ENCODE data around the gene NRAP.
"Not testable (repeated sequence)": the region's sequence is repeated elsewhere in the genome, so short reads cannot be mapped to it uniquely, and the experiment has no call there.

Gene NRAP

DNA sequence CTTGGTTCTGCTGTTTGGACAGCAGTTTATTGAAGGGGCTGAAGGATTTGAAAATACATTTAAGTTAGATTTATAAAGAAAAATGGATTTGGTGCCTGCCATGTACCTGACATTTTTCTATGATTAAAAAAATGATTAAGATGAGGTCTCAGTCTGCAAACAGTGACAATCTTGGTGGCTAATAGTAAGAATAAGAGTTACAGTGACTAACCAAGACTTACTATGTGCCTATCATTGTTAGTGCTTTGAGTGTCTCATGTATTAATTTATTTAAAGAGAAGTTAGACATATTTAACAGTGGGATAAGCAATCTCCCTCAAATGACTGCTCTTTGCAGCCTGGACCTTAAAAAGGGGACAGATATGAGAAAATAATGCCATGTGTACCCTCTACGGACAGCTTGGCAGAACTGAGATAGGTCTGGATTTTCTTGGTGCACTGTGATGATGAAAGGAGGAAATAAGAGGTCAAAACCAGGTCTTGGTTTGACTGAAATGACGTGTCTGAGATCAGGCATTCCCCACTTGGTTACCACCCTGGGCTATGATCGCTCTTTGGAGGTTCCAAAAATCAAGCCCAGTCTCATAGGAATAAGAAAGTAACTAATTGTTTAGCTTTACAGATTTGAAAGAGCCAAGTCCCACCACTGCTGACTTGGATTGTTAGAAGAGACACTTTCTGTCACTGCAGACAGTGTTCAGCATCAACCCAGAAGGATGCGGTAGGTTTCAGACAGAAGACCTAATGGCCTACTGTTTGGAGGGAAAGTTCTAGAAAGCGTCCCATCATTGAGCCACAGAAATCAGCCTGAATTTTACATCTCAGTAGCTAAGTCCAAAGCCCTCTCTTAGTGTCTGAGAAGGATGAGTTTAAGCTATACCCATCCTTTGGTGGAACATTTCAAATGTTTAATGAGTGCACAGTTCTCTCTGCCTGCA is 18.0 kb upstream of the NRAP start:
- DNase-seq = no peak

DNA sequence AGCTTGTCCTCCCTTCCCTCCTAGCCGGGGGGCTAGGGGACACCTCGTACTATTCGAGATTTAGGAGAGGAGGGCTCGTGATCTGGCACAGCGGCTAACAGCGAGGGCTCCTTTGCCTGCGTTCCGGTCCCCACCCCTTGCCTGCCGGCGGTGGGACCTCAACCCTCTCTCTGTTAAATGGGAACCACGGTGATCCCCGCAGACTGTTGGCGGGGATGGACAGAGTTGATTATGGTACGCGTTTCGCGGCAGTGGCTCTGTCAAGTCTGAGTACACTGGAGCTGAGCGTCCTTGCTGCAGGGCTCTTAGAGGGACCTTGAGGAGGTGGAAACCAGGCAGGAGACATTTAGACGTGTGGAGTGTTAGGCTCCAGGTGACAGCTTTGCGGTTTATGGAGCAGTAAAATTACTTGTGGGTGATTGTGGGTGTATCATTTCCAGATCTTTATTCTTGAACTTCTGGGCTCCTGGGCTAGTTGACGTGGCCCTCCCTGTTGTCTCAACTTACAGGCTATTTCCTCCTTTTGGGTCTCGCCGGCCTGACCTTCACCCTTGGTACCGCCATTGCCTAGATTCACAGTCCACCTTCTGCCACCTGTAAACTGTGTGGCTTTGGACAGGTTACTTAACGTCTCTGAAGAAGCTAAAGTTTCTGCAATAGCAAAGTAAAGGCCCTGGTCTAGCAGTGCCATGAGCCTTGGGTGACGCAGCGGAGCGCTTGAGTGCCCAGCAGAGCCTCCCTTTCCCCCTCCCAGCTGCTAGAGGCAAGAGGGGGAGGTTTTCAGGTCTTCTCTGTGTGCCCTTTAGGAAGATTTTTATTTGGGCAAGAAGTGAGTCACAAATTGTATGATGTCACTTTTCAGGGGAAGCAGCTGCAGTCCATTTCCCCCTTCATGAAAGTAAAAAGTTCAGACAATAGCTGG is 16.6 kb upstream of the NRAP start:
- DNase-seq = peak; percentile 72

DNA sequence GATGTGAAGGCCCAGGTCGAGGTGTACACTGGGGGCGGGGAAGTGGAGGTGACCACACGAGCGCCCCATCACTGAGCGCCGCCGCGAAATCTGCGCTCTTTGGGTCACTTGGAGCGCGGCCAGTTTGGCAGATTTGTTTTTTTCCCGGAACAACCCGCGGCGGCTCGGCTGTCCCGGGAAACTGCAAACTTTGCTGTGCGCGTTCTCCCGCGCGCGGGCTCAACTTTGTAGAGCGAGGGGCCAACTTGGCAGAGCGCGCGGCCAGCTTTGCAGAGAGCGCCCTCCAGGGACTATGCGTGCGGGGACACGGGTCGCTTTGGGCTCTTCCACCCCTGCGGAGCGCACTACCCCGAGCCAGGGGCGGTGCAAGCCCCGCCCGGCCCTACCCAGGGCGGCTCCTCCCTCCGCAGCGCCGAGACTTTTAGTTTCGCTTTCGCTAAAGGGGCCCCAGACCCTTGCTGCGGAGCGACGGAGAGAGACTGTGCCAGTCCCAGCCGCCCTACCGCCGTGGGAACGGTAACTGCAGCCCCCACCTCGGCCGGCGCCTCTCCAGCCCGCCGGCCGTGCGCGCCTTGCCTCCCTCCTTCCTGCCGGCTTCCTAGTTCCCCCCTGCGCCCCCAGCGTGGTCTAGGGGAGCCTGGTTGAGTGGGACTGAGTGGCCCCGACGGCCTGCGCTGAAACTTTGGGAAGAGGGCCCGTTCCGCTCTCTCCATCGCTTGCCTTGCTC is 15.8 kb upstream of the NRAP start, which contains the start of gene CASP7:
Gene CASP7 (plus strand): TSS at position 450 of the 727 bp plus-strand sequence. CDS start 17,582 bp downstream, outside the sequence.
- DNase-seq = peak; percentile 93

DNA sequence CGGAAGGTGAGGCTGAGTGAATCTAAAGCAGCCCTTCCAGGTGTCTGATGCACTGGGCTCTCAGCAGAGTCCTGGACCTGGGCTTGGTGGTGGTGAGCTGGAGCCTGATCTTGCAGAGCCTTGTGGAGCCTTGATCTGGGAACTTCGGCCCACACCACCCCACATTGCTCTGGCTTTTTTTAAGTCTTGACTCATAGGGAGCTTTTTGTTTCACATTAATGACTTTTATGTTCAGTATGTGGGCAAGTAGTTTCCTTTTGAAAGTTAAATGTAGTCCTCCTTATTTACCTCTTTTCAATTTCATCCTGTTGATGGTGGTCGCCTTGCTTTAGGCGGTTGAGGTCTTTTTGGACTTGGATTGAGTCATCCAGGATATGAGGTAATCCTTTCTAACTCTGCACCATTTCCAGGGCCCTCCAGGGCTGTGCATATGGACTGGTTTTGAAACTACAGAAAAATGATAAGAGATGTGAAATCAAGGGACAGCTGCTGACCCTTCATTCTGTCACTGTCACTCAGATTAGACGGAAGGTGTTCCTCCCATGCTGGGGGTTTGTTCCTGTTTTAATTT is 2.9 kb upstream of the NRAP start:
- DNase-seq = no peak

DNA sequence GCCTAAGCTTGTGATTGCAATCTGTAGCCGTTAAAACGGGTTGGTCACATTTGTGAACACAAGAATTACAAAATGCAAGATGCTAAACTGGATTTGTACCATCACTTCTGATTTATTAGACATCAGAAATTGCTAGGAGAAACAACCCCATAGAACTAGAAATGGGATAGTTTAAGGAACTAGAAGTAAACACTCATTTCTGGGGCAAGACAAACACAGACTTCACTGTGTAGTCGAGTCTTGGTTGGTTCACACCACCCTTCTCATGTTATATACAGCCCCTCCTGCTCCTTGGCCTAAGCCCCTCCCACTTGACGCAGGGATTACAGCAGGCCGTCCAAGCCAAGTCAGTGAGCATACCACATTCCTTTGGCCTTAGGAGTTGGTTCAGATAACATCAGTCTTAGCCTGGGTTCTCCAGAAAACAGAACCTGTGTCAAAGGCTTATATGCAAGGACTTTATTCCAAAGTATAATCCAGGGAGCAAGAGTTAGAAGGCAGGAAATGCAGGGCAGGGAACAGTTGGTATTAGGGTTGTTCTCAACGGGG is 2.0 kb upstream of the NRAP start:
- DNase-seq = no peak

DNA sequence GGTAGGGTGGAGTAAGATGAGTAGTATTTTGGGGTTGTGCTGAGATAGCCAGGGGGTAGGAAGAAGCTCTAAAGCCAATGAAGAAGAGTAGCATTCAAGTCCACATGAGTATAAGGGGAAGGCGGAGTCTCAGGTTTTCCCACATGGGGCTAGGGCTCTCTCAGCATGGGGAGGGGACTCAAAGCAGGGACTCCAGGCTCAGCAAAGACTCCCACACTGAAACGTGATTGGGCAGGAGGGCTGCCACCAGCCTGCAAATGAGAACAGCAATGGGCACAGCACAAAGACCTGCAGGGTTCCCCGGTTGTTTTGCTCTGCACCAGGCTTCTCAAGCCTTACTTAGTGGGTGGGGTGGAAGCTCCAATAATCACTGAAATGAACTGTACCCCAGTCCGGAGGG is 1.5 kb upstream of the NRAP start:
- no peak for DNase-seq

DNA sequence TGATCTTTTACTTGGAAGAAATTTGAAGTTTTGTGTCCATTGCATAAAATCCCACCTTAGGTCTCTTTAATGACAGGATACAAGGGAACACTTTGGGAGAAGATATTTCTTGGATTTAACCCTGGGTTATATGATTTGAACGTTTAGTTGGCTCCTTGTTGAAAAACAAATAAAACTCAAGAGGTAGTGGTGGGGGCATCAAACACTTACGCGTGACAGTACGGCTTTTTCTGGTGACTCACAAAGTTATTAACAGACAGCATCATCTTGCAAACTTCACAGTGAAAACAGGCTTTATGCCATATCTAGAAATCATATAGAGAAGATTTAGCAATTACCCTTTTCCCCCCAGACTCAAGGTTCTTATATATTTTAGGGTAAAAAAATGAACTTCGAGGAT is 699 bp downstream of the NRAP start:
- DNase-seq = no peak

DNA sequence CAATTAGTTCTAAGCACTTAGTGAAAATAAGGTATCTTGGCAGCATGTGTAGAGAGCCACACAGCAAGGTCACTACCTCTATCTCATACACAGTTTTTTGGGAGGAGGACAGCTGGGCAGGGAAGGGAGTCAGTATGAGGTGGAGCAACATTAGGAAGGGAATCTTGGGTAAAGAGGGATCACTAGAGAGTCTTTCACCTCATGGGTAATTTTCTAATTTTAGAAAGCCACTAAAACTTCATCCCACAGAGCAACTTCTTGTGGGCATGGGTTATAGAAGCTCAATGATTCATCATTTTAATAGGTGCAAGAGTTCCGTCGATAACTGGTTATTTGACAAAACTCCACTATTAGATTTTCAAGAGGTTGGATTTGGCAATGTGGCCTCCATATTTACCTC is 2.5 kb downstream of the NRAP start:
- DNase-seq = no peak

DNA sequence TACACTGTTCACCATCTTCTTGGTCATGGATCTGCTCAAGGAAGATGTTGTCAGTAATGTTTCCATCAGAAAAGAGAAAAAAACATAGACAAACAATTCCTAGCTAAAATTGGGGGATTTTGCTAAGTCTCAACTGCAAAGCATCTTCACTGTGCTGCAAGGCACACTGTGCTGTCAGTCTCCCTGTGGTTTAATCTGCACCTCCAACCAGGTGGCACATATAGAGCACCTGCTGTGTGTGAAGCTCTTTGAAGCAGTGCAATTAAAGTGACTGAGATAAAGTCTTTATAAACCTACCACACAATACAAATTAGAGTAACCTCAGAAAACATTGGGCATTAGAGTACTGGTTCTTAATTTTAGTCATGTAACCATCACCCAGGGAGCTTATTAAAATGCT is 6.3 kb downstream of the NRAP start:
- no peak for DNase-seq

DNA sequence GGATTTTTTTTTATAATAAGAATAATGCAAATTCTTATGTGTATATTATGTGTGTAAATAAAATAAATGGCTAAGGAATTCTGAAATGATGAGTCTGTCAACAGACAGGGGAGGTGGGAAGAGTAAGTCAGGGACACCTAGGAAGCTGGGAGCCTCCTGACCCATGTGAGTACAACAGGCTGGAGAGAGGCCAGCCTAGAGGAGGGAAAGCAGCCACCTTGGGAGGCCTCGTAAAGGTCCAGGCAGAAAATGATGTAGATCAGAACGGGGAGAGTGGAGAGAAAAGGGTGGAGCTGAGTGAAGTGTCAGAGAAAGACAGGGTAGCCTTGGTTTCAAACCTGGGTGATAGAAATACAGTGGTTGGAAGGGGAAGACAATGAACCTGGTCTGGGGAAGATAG is 6.9 kb downstream of the NRAP start:
- no peak for DNase-seq

DNA sequence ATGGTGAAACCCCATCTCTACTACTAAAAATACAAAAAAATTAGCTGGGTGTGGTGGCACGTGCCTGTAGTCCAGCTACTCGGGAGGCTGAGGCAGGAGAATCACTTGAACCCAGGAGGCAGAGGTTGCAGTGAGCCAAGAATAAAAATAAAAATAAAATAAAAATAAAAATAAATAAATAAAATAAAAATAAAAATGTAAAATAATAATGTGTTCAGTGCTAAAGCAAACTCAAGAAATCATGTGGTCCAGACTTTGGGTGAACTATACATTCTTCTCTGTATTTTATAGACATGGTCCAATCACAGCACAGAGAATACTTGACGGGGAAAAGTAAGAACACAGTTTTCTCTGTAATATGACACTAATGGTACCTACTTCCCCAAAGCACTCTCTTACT is 11.4 kb downstream of the NRAP start:
- DNase-seq = not testable (repeated sequence)

DNA sequence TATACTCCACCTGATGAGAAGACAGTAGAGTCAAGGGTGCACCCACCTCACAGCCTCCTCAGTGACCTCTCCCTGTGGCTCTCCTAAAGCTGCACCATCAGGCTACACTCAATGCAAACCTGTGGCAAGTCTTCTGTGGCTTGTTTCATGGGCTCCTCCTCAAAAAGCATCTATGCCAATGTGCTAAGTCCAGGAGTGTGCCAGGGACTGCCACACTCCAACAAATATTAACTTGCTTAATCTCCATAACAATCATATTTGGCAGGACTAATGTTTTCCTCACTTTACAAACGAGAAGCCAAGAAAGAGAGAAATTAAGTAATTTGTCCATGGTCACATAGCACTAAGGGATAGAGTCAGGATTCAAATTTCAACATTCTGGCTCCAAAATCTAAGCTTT is 11.9 kb downstream of the NRAP start:
- DNase-seq = no peak

DNA sequence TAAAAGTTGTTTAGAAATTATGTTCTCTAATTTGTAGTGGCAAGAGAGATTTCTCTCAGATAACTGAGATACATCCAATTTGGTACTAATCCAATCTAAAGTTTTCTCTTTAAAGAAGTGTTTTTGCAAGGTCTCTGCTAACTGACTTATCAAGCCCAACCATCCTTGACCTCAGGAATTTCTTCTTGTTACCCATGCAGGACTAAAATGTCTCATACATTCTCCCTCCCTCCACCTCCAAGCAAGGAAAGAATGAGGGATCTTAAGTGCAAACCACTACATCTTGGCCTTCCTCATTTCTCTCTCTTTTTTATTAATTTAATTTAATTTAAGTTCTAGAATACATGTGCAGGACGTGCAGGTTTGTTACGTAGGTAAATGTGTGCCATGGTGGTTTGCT is 12.8 kb downstream of the NRAP start:
- no peak for DNase-seq

DNA sequence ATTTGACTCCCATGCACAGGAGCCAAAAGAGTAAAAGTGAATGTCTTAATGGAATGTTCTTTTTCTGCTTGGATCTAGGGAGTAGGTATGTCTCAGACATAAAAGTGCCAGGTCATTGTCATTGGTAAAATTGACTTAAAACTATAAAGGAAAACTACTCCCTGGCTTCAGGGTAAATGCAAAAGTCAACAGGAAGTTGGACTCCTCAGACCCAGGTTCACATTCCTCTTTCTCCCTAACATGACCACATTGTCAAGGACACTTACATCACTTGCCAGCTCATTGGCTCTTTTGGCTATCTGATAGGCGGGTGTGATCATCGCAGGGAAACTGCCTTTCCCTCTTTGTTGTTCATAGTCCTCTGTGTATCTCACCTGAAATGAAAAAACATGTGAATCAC is 13.7 kb downstream of the NRAP start:
- DNase-seq = no peak

DNA sequence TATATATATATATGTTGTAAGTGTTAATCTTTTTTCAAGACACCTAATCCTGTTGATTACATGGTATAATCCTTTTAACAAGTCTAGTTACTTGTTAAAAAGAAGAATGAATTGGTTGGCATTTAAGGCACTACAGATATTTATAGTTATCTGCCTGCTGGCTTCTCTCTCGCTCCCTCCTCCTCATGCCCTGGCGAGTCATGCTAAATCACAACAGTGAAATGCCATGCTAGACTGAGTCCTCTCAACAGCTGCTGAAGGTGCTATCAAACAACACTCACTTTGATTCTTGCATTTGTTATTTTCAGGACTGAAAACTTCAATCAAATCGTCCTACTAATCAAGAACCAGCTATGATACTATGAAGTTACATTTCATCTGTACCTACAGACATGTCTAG is 15.4 kb downstream of the NRAP start:
- no peak for DNase-seq

DNA sequence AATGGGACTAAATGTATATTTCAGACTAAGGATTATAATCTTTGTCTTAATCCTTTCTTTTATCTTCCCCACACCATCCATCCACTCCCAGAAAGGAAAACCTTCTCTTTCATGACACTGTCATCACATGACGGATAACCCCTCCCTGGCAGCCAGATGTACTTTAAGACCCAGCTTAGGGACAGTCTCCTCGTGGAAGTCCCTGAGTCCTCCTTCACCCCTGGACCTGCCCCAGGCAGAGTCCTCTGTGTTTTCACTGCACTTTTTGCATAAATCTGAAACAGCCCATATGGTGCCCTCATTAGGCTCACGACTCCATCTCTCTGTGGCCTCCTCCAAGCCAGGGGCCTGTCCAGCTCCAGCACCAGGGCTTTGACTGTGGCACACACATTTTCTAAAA is 16.0 kb downstream of the NRAP start:
- DNase-seq = no peak

DNA sequence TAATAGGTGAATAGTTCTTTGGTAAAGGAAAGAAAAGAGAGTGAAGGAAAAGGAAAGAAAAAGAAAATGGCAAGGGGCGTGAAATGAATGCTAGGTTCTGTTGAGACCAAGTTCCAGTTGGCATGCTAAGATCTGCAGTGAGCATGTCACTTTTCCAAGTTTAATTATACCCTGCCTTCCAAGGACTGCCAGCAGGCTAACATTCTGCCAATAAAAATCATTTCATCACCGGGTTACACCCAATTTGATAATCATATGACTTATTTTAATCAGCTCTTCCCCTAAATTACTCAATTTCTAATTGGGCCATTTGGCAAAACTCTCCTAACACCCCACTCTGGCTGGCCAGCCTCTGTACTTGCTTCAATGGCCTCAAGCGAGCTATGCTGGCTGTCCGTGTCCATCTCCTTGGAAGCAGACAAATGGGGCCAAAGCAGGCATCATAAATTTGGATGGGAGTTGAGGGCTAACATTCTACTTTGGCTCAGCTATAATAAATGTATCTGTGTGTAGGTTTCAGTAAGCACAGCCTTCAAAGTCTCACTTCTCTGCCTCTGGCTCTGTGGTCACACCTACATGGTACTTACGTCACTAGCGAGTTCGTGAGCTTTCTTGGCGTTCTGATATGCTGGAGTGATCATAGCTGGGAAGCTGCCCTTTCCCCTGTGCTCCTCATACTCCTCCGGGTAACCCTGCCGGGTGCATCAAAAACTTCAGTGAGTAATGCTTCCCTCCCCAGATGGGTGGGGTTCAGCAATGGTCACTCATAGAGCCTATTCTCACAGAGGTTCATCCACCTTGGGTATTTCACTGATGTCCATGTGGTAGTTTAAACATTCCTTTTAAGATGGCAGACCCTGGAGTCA is 17.3 kb downstream of the NRAP start:
- no peak for DNase-seq

DNA sequence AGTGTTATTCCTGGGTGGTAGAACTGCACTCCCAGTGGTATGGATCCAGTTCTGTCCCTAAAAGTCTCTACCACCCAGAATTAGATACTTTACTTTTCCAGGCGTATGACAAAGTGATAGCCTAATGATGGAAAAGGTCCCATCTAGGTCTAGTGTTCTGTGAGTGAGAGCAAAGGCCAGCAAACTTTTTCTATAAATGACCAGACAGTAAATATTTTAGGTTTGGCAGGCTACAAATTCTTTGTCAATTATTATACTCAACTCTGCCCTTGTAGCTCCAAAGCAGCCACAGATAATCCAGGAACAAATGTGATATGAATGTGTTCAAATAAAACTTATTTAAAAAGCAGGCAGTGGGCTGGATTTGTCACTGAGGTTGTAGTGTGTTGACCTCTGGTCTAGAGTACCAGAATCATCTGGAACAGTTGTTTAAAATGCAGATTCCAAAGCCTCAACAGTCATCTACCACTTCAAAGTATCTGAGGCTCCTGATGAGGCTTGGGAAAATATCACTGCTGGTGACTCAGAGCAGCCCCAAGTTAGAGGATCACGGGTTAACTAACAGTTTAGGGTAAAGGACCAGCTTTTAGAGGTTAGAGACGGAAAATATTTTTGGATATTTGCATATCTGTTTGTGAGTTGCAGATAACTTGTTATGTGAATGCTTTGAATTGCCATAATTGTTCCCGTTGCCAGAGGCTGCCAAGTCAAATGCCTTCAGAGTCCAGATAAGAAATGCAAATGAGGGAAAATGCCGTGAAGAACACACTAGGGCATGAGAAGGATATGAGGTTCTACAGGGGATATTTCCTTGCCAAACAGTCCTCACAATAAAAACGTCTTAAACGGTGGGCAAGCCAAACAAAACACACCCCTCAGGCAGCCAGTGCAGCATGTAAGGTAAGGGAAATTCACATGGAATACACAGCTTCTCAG is 19.4 kb downstream of the NRAP start:
- no peak for DNase-seq

DNA sequence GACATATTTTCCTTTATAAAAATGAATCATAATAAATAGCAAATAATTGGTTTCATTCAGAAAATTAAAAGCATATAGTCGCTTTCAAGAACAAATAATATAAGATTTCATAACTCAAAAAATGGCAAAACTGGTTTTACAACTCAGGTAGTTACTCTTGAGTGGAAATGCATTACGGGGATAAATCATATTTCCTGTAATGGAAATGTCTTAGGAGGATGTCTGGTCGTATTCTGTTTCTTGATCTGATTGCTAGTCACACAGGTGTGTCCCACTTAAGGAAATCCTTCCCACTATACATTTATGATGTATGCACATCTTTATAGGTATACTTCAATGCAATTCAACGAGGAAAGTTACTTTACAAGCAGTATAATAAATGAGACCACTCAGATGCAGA is 20.7 kb downstream of the NRAP start:
- no peak for DNase-seq

DNA sequence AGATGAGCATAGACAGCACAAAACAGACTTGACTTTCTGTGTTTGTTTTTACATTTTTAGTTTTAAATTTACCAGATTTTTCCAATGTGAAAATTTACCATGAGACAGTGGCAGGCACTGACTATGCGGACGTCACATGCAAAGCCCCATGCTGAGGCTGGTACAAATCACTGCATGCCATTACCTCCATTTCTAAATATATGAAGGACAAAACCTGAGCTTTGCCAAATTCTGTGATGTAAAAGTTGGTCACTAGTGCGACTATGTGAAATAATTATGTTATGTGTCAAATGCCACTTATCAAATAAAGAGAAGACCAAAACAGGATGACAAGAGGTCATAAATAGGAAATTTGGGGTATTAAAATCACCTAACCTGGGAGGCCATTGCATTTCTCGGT is 22.1 kb downstream of the NRAP start:
- no peak for DNase-seq

Measured in activated effector memory CD4-positive, alpha-beta T cell treated with anti-CD3 and anti-CD28 coated beads, Interleukin-2, amount 50 U/mL, for 16 hours (primary cell).